NCI-H2196 (cell line): ENCODE measurements around the gene AP3S2.
"Not testable (repeated sequence)": the region's sequence is repeated elsewhere in the genome, so short reads cannot be mapped to it uniquely, and the experiment has no call there.

ENCODE experiments used
- DNase-seq: peaks from one replicate; lab custom pipeline; 2025; ENCODE audit not compliant: unreplicated experiment; lab: John Stamatoyannopoulos, UW

Gene AP3S2

DNA sequence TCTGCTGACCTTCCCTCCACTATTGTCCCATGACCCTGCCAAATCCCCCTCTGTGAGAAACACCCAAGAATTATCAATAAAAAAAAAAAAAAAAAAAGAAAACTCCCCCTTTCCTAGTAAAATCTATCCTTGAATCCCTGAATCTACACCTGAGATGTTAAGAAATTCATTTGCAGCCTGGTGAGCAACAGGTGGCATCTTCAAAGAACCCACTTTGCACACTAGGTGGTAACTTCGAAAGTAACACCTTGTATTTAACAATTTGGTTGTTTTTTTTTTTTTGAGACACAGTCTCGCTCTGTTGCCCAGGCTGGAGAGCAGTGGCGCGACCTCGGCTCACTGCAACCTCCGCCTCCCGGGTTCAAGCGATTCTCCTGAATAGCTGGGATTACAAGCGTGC lies 24.3 kb downstream of the AP3S2 start:
- DNase-seq, result not testable (repeated sequence)

DNA sequence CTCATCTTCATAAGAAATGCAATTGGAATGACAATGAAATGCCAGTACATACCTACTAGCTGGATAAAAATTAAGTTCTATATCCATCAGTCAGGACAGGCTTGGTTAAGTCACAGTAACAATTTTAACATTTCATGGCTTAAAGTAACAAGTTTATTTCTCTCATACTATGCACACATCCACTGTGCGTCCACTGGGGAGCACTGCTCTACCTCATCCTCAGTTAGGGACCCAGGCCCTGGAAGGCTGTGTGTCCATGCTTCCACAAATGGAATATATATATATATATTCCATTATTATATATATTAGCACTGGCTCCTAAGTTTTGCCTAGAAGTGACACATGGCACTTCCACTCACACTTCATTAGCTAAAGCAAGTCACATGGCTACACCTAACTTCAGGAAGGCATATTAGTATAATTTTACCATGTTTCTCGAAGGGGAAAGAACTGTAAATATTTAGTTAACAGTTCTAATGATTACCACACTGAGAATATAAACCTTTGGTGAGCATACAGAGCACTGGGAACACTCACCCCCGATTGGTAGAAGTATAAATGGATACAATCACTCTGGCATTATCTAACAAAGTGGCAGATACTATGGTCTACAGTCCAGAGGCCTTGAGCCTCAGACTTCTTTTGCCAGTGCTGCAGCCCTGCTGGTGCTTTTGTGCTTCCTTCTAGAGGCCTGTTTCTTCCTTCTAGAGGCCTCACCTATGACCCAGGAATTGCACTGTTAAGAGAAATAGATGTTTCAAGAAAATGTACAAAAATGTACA lies 28.6 kb downstream of the AP3S2 start:
- DNase-seq, result no peak

DNA sequence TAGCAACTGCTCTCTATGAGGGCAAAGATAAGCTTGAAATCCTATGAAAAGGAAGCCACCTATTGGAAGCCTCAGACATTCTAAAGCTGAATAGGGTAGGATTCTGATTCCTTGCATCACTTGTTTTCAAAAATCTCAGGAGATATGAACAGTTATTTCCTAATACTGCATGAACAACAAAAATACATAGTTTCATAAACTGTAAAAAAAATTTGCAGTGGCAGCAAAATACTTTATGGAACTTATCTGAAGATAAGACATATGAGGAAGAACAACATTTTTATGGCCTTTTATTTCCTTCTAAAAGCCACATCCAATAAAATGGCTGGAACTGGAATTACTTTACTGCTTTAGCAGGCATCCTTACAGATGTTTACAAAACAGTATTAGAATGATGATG lies 29.9 kb downstream of the AP3S2 start:
- no peak for DNase-seq

DNA sequence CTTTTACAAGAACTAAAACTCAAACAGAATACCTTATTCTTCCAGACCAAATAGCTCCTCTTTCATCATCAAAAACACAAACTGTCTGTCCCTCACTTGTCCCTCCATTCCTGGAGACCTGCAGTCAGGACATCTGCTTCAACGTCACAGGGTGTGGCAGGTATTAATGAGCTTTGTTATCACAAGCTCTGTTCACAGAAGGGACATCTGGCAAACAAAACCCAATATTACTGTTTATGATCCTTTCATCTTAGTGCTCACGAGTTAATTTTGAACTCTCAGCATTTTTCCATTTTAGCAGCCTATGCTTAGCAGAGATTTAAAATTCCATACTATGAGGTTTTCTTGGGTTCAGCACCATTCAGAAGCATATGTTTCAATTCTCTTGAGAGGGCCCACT lies 32.9 kb downstream of the AP3S2 start:
- DNase-seq, result no peak

DNA sequence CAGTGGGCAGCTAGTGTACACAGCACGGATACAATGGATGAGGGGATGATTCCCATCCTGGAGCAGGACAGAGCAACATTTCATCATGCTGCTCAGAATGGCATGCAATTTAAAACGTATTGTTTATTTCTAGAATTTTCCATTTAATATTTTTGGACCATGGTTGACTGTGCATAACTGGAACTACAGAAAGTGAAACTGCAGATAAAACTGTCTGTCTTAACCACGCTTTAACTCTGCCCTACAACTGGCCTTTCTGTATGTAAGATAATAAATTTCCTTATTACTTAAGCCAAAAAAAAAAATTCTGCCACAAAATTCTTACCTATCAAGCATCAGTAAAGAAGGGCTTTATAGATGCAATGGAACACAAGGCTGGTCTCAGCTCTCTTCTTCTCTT lies 33.4 kb downstream of the AP3S2 start:
- no peak for DNase-seq

DNA sequence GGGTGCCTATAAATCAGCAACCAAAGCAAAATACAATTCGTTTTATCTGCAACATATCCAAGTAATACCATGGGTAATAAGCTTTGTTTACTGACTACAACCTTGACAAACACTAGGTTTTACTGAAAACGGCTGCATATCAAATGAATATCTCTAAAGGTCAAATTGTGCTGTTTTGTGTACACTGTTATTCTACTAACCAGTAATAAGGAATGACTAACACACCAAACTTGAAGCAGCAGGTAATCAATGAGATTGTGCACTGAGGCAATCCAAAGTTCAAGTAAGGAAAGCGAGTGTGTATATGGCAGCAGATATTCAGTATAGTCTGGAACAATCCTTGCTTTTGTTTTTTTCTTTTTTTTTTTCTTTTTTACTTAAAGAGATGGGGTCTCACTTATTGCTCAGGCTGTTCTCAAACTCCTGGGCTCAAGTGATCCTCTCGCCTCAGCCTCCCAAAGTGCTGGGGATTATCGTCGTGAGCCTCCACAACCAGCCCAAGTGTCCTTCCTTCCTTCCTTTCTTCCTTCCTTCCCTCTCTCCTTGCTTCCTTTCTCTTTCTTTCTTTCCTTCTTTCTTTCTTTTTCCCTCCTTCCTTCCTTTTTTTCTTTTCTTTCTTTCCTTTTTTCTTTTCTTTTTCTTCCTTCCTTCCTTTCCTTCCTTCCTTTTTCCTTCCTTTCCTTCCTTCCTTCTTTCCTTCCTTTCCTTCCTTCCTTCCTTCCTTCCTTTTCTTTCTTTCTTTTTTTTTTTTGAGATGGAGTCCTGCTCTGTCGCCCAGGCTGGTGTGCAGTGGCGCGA lies 34.9 kb downstream of the AP3S2 start:
- DNase-seq, result no peak

DNA sequence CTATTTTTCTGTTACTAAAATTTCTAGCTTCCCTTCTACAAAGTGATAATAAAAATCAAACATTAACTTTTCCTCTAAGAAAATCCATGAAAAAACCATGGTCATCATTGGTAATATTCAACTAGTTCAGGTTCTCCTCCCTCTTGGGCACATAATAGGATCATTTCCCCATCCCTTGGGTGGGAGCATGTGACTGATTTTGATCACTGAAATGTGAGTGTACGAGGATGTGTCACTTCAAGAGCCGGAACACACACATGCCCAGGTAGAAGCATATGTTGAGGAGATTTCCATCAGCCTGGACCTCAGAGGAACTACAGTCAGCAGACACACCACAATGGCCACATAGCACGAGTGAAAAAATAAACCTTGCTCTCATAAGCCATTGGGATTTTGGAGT lies 36.1 kb downstream of the AP3S2 start:
- DNase-seq, result no peak

DNA sequence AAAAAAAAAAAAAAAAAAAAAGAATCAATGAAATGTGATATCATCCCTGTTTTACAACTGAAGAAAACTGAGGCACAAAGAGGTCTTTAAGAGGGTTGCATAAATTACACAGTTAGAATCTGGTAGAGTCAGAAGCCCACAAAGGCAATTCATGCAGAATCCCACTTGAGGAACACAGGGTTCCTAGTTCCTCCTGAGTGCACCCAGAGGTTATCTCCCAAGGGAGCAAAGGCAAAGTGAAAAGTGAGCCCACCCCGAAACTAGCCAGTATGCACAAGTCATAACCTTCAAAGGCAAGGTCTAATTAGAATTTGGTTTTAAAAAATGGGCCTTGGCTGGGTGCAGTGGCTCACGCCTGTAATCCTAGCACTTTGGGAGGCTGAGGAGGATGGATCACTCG lies 37.8 kb downstream of the AP3S2 start:
- DNase-seq, result no peak

DNA sequence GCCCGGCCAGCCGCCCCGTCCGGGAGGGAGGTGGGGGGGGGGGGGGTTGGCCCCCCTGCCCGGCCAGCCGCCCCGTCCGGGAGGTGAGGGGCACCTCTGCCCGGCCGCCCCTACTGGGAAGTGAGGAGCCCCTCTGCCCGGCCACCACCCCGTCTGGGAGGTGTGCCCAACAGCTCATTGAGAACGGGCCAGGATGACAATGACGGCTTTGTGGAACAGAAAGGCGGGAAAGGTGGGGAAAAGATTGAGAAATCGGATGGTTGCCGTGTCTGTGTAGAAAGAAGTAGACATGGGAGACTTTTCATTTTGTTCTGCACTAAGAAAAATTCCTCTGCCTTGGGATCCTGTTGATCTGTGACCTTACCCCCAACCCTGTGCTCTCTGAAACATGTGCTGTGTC lies 38.9 kb downstream of the AP3S2 start:
- not testable (repeated sequence) for DNase-seq

DNA sequence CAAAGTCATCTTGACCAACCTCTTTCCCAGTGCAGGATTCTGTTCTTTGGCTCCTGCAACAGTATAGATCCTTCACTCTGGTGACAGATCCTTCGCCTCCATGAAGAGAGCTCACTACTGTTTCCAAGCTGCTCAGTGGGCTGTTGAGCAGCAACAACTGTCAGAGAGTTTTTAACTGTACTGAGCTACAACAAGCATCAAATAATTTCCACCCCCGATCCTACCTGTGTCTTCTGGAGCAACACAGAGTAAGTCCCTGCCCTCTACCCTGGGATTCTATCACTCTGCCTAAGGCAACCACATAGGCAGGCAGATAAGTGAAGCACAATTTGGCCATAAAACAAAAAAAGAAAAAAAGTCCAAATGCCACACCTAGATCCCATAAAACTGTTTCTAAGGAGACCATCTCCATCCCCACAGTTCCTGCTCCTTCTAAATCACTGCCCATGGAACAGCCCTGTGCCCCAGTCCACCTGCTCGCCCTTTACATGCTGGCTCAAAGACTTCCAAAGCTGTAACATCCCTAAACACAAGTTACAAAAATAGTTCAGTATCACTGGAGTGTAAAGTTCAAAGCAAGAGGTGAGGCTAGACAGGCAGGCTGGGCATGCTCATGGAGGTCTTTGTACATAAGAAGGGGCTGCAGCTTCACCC lies 41.3 kb downstream of the AP3S2 start:
- no peak for DNase-seq

DNA sequence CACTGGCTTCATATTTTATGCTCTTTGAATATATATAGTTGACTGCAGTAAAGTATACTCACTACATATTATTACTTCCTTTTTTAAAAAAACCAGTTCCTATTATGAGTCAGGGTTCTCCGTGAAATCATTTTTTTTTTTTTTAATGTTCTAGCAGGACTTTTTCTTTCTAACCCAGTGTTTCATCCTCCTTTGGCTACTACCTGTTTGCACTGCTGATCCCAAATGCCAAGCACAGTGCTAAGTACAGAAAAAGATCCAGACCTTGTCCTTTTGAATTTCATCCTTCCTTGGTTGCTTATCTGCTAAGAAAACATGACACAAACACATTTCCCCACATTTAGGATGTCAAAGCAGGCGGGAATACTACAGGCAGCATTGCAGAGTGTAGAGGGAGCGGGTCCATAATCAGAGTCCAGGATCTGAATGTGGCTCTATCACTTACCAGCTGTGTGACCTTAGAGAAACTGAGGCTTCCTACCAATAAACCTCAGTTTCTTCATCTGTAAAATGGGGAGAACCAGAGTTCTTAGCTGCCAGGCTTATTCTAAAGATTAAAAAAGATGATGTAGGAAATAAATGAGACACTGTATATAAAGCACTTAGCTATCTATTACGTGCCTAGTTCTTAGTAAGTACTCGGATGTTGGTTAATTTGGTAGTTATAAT lies 42.0 kb downstream of the AP3S2 start:
- no peak for DNase-seq

DNA sequence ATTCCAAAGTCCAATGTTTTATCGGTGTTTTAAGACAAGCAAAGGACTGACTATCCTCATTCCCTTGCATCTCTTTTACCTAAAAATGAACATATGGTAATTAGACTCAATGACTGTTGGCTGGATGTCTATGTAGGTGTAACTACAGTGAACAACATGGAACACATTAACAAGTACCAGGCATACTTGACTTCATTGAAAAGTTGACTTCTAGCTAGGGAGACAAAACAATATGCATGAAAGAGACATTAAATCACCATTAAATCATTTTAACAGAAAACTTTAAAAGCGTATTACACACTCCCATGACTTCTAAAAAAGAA lies 44.9 kb downstream of the AP3S2 start:
- no peak for DNase-seq

DNA sequence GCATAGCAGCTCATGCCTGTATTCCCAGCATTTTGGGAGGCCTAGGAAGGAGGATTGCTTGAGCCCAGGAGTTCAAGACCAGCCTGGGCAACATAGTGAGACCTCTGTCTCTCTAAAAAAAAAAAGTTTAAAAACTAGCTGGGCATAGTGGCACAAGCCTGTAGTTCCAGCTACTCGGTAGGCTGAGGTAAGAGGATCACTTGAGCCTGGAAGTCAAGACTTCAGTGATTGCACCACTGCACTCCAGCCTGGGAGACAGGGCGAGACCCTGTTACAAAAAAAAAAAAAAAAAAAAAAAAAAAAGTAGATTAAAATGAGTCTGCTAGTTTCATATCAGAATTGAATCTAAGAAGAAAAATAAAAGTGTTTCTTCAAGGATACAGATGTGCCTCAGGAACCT lies 46.7 kb downstream of the AP3S2 start:
- DNase-seq, result no peak

DNA sequence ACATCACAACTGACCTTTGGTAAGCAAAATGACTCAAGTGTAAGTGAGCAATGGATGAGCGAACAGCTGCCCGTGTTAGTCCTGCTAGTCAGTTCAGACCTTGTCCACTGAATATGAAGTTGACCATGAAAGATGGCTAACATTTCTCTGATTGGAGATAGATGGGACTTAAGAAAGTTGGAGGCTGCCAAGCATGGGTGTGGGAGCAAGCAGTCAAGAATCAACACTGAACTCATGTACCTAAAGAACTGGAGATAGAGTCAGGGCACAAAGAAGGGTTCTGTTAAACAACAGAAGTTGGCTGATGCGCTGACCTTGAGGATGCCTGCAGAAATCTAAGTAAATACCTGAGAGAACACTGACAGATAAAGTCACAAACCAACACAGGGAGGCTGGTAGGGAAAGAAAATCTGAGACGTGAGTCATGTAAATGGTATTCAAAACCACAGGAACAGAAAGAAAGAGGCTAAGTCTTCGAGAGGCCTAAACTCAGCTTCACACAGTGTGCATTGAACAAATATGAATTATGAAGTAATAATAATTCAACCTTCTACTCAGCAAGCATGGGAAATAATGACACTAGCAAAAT lies 48.4 kb downstream of the AP3S2 start:
- DNase-seq, result no peak

DNA sequence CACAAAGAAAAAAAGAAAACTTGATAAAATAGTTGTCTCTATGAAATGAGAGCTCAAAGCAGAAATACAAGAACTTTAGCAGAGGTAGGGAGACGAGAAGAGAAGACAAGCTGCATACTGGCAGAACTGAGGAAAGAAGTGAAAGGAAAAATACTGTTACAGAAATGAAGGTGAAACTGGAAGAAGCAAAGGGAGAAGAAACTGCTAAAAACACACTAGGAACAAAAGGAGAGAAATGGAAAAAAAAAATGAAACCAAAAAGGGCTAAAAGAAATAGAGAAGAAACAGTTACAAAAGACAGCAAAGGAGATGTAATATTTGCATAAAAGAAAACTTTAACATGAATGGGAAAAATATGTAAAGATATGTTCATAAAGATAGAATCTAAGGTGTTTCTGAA lies 51.8 kb downstream of the AP3S2 start:
- DNase-seq, result no peak

DNA sequence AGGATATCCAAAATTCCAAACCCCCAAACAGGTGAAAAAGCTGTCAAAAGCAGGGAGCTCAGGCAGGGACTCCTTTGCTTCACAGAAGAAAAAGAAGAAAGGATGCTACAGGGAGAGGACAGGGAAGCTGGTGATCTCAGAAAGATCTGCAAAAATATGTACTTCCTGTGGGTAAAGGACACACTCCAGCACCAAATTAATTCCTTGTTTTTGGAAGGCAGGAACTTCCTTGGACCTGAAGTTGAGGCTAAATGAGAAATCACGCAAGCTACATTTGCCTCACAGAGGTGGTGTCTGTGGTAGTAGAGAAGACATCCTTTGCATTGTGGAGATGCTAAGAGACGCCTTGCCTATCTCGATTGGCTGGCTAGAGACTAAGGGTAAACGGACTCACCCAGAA lies 52.5 kb downstream of the AP3S2 start:
- no peak for DNase-seq

DNA sequence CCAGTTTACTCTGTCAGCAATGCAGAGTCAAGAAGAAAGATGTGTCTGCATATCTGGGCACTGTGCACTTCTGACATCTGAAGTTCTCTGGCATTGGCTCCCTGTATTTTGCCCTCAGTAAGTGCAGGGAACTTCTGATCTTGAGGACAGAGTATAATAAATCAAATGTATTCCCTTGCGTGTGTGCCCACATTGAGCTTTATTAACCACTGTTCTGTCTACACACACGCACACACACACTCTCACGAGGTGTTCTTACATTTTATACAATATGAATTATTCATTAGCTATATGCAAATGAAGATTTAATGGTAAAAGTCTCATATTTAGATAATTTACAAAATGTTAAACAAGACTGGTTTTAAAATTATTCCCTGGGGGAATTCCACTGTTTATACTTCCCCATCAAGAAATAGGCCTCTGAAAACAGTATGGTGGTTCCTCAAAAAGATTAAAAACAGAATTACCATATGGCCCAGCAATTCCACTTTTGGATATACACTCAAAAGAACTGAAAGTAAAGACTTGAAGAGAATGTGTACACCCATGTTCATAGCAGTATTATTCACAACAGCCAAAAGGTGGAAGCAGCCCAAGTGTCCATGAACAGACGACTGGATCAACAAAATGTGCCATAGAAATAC lies 54.5 kb downstream of the AP3S2 start:
- no peak for DNase-seq

DNA sequence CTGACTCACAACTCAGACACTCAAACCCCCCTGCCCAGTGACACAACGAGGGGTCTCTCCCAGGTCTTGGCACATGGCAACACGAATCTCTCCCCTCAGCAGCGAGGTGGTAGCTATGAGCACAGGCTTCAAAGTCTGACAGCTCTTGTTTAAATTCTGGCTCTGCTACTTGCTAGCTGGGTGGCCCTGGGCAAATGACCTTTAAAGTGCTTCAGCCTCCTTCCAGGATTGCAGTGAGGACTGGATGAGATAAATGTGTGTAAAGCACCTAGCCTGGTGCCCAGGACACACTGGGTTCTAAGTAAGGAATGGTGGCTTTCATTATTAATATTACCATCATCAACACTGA lies 56.0 kb downstream of the AP3S2 start:
- no peak for DNase-seq

DNA sequence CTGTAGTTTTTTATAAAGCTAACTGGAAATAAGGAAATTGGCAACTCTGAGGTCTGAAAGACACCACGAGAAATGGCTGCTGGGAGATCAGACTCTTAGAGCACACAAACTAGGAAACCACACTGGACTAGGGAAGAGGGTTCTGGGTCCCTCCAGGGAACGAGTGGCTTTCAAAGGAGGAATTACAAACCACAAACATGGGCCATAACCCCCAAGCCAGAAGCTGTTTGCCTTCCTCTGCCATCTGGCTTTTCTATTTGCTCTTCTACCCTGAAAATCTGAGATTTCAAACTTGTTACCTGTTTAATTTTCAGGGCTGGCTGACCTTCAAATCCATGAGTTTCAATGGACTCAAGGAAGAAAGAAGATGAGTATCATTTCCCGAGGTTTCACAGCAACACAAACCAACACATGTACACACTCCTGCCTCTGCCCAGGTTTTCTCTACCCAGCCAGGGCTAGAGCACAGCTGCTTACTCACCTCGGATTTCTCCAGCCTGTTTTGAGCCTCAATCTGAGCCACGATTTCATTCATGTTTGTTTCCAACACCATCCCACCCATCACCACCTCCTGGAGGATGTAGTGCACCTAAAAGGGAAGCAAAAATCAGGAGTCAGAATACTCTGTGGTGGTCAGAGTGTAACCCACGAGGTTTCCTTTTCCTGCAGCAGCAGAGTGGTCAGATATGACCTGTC lies 56.5 kb downstream of the AP3S2 start:
- DNase-seq, result no peak
